HG03045 (cell line): ENCODE measurements around the gene CEP43.

Experiments used
- ATAC-seq: cut with Tn5 transposase; IDR thresholded peaks from one replicate; pipeline ENCODE4 v1.9.1; 2021; ENCODE audit warnings: mild to moderate bottlenecking, moderate library complexity; ENCODE audit not compliant: unreplicated experiment

CEP43 gene, protein sequence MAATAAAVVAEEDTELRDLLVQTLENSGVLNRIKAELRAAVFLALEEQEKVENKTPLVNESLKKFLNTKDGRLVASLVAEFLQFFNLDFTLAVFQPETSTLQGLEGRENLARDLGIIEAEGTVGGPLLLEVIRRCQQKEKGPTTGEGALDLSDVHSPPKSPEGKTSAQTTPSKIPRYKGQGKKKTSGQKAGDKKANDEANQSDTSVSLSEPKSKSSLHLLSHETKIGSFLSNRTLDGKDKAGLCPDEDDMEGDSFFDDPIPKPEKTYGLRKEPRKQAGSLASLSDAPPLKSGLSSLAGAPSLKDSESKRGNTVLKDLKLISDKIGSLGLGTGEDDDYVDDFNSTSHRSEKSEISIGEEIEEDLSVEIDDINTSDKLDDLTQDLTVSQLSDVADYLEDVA

DNA sequence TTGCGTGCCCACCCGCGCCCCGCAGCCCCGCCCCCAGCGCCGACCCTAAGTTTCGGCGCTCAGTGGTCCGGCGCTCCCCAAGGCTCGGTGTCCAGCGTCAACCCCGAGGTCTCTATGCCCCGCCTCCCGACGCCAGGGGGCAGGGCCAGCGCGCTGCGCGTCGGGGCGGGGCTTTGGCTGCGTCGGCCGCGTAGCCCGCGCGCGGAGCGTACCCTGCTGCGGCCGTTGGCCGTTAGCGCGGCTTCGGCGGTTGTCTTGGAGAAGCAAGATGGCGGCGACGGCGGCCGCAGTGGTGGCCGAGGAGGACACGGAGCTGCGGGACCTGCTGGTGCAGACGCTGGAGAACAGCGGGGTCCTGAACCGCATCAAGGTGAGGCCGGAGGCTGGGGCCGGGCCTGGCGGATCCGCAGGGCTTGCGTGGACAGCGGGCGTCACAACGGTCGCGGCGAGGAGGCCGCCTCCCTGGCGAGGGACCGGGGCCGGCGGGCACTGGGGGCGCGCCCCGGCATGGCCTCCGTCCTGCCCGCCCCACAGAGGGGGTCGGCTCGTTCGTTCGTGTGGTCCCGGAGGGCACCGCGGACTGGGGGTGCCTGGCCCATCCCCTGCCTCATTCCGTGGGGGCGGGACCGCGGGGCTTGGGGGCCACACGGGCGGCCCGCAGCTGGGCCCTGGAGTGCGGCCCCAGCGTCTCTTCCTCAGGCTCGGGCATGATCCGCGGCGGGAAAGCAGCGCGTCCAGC lies at the start of gene CEP43:
TSS of gene CEP43 (plus strand) at position 253 of the 739 bp plus-strand sequence. CDS start at position 269, 16 bp downstream.
- ATAC-seq = peak; percentile 89

DNA sequence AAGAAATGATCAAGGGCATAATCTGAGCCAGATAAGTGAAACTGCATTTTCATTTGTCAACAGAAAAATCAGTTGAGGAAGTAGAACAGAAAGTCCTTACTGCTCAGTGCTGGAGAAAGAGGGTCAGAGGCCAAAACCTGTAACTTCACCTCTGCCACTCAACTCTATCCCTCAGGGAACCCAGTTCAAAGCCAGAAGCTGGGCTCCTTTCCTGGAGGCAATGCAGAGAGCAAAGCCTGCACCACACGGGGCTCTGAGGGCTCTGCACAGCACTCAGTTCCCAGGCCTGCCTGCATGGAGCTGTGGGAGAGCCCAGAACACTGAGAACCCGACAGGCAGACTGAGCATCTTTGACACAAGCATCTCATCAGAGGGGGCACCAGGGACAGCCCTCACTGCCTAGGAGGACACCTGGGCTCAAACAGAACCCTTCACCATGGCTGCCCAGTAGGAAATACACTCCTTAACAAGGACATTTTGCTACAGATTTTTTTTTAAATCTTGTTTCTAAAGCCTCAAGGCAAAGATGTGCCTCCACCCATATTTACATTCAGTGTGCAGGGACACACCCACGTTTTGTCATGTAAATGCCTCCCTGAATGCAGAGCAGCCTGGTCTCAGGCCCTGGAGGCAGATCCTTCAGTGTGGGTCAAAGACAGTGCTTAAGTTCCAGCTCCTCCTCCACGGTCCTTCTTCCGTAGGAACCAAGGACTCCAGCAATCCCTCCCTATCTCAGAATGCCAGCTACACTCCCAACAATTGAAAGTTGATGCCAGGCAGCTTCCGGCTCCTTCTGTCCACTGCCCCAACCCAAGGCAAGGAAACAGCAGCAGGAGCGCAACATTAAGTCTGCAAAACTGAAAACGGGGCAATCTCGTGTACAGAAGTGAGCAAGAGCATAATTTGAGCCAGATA lies 49.4 kb upstream of the CEP43 start:
- no peak for ATAC-seq

DNA sequence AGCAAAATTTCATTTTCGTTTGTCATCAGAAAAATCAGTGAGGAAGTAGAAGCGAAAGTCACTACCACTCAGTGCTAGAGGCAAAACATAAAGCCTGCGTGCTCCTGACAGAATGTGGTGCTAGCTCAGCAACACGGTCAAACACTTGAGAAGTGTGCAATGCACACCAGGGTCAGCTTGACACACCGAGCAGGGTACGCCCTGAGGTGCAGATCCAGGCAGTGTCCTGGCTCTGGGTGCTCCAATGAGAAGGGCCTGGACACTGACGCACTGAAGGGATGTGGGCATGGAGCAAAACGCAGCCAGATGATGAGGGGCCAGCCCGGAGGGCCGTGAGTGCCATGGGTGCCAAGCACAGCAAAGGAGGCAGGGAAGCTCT lies 48.8 kb upstream of the CEP43 start:
- ATAC-seq = peak; percentile 34

DNA sequence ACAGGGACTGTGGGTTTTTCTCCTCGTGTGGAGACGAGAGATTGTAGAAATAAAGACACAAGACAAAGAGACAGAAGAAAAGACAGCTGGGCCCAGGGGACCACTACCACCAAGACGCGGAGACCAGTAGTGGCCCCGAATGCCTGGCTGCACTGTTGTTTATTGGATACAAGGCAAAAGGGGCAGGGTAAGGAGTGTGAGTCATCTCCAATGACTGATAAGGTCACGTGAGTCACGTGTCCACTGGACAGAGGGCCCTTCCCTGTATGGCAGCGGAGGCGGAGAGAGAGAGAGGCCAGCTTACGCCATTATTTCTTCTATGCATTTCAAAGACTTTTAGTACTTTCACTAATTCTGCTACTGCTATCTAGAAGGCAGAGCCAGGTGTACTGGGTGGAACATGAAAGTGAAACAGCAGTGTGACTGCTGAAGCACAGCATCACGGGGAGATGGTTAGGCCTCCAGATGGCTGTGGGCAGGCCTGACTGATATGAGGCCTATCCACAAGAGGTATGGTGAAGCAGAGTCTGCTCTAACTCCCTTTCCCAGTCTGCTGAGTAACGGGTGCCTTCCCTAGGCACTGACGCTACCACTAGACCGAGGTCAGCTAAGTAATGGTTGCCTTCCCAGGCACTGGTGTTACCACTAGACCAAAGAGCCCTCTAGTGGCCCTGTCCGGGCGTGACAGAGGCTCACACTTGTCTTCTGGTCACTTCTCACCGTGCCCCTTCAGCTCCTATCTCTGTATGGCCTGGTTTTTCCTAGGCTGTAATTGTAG lies 48.1 kb upstream of the CEP43 start:
- peak; percentile 93 for ATAC-seq

DNA sequence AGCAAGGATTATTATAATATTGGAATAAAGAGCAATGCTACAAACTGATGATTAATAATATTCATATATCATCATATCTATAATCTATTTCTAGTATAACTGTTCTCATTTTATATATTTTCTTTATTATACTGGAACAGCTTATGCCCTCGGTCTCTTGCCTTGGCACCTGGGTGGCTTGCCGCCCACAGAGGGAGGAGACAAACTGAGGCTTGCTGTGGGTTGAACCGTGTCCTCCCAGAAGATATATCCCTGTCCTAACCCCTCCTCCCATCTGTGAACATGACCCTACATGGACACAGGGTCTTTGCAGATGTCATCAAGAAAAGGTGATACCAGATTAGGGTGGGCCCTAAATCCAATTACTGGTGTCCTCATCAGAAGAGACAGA lies 47.5 kb upstream of the CEP43 start:
- no peak for ATAC-seq

DNA sequence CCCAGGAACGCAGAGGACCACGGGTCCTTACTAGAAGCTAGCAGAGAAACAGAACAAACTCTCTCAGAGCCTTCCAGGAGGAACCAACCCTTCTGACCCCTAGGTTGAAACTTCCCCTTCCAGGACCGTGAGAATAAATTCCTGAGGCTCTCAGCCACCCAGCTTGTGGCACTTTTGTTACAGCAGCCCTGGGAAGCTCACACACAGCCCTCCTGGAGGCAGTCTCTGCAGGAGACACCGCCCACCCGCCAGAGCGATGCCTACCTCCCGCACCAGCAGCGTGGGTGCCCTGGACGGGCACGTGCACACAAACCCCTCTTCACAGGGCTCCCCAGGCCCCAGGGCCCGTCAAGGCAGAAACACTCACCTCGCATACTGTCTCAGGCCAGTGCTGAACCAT lies 47.1 kb upstream of the CEP43 start:
- no peak for ATAC-seq

DNA sequence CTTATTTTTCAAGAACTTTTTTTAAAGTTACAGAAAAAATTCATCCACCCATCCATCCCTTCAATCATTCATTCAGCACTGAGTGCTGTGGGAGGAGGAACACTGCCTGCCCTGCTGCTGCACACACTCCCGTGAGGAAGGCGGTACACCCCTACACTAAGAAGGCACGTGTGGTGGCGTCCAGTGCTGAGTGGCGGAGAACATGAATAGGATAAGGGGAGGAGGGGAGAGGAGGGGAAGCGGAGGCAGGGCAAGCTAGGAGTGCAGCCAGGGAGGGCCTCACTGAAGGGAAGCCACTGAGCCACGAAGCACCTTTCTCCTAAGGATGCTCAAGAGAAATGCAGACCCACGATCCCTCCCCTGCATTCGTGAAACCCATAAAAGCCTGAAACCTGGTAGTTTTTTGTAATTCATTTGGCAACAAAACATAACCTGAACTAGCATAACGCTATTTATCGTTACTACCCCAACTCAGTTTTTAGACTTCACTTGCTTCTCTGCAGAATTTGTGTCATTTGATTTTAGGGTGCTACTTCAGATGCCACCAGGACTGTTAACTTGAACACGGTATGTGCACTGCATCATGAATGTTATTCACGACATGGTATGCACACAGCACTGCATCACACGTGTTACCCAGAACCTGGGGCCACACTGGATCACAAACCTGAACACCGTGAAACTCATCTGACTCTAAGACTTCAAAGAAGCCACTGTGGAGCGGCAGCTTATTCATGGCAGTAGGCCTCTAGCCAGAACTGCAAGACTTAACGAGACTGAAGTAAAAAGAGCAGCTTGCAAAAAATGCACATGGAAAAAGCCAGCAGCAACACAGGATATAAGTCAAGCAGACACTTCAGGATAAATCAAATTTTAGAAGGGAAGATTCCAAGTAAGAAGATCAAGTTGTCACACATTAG lies 46.4 kb upstream of the CEP43 start:
- no peak for ATAC-seq

DNA sequence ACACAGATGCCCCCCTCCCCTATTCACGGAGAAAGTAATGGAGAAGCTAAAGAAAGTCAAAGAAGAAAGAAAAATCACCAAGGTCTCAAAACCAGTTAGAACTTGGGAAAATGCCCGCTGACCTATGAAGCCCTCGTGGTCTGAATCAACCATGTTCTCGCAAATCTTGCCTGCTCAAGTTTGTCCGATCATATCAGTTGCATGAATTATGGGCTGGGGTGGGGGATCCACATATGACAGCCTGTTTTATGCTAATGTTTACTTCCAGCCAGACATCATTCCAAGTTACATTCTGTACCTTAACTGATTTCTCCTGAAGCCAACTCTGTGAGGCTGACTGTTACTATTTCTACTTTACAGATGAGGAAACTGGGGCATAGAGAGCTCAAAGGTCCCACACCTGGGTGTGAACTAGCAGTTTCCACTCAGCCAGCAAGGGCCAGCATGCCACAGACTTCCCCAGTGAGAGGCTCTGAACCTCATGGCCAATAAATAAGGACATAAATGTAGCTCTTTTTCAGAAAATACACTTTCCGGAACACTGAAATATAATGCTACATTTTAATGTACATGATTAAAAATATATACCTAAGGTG lies 45.0 kb upstream of the CEP43 start:
- no peak for ATAC-seq

DNA sequence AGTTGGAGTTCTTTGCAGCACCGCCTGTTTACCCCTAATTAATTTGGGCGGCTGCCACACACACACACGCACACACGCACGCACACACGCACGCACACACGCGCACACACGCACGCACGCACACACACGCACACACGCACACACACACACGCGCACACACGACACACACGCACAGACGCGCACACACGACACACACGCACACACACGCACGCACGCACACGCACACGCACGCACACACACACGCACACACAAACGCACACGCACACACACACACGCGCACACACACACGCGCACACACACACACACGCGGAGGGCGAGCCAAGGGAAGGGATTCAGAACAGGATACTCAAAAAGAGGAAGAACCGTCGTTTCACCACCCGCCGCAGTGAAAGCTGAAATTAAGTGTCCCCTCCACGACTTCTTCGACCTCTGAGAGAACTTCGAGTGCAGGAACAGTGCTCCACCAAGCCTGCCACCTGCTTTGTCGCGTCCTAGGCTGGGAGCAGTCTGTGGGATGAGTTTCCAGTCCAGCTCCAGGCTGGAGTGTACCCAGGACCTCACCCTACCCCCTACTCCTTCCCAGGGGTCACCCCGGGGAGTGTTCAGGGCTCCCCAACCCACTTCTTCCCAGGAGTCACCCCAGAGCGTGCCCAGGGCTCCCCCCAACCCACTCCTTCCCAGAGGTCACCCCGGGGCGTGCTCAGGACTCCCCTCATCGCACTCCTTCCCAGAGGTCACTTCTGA lies 43.9 kb upstream of the CEP43 start:
- no peak for ATAC-seq

DNA sequence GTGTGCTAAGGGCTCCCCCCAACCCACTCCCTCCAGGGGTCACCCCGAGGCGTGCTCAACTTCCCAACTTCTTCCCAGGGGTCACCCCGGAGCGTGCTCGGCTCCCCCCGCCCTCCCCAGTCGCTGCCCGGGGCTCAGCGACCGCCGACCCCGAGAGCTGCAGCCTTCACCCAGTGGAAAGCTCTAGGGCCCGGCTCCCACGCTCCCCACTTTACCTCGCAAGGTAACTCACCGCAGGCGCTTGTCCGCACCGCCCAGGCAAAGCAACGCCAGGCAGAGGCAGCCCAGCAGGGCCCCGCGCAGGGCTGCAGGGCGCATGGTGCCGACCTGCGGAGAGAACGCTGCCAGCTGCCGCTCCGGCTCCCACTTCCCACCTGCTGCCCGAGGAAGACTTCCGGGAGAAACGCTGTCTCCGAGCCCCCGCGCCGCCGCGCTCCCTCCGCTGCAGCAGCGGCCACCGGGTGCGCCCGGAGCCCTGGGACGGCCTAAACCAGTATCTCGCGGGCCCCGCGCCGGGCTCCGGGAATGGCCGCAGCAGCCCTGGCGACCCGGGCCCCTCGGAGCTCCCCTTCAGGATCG lies 43.2 kb upstream of the CEP43 start:
- peak; percentile 4 for ATAC-seq

DNA sequence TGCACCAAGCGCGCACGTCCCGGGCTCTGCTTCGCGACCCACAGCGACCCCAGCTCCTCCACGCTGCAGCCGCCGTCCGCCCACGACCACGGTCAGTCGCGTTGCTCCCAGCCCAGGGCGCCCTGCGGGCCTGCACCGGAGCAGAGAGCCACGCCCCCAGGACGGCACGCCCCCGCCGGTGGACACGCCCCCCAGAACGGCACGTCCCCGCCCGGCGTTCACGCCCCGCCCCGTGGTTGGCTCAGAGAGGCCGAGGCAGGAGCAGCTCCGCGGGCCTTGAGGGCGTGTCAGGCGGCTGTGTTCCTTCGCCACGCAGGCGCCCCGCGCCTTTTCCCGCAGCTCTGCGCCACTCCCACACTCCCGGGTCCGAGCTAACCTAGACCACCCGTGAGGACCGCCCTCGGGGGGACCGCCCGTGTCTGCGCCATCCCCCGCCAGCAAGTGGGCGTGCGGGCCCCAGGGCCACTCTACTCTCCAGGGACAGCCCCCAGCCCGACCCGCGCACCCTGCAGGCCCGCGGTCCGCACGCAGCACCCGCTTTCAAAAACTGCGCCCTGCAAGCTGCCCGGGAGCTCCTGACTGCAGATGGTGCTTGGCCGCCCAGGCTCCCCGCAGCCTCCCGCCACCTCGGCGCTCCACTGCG lies 42.6 kb upstream of the CEP43 start, which contains the start of gene RNASET2:
TSS of gene RNASET2 (minus strand) at position 107 of the 643 bp plus-strand sequence. CDS start 368 bp downstream, outside the sequence.
- peak; percentile 75 for ATAC-seq

DNA sequence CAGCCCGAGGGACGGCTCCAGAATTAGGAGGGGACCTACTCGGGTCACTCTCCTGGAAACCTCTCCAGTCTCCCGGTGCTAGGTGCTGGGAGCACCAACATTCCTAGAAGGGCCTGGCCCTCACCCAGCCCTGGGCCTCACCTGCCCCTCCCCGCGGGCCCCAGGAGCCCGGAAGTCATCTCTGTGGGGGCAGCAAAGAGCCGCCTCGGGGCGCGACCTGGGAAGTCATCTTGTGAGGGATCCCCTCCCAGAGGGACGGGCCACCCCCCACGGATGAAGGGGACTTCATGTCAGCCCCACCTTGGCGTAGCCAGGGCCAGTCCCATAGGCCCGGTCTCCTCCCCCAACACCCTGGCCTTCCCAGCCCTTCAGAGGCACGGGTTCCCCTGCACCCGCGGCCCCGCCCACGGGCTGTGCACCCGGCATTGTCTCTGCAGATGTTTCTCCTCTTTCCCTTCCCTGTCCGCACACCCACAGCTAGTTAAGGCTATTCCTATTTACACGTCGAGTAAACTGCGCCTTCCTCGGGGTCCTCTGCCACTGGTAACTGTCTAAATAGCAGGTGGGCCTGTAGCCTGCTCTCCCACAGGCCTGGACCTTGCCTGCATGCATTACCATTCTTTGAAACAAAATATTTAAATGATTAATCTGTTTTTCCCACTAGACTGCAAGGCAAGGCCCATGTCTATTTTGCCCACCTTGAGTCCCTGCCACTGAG lies 42.0 kb upstream of the CEP43 start:
- peak; percentile 44 for ATAC-seq

DNA sequence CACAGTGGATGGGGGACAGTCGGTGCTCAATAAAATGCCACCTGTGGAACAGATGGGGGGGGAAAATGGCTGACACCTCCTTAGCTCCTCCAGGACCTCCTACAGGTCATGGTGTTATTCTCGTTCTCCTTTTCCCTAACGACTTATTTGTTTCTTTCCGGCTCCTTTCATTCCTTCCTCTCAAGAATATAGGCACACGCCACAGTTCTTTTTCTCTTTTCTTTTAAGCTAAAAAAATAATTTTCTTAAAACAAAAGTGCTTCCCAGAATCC lies 41.5 kb upstream of the CEP43 start:
- no peak for ATAC-seq

DNA sequence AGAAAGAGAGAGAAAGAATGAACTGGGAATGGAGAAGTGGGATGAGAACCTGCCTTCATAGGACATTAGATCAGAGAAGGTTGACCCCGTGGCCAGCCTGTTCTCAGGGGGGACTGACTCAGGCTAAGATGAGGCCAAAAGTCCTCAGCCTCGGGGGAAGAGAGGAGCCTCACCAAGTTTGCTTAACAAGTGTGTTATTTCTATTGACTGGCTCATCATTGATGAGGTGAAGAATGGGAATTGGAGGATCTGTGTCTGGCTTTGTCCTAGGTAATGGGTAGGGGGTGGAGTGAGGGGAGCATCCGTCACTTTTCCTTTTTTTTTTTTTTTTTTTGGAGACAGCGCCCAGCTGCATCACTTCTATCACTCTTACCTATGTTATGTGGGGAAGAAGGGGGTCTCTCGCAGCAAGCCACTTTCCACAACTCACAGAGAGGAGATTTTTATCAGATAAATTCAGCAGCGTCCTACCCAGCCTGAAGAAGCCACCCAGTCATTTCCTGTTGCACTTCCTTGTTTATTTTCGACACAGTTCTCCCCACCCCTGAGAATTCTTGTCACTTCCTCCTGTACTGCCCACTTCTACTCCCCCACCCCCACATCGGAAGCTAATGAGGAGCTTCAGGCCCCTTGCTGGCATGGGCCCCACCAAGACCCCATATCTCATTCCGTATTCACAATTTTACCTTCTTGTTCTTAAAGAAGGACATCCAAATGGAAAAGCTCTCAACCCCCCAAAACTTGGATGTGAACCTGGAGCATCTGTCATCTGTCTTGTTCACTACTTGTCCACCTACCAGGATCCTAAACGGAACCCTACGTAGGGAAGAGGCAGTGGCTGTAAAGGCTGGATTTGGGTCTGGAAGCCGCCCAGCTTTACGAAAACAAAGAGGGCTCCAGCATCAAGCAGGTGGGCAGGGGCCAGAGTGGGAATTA lies 40.0 kb upstream of the CEP43 start:
- ATAC-seq = no peak

DNA sequence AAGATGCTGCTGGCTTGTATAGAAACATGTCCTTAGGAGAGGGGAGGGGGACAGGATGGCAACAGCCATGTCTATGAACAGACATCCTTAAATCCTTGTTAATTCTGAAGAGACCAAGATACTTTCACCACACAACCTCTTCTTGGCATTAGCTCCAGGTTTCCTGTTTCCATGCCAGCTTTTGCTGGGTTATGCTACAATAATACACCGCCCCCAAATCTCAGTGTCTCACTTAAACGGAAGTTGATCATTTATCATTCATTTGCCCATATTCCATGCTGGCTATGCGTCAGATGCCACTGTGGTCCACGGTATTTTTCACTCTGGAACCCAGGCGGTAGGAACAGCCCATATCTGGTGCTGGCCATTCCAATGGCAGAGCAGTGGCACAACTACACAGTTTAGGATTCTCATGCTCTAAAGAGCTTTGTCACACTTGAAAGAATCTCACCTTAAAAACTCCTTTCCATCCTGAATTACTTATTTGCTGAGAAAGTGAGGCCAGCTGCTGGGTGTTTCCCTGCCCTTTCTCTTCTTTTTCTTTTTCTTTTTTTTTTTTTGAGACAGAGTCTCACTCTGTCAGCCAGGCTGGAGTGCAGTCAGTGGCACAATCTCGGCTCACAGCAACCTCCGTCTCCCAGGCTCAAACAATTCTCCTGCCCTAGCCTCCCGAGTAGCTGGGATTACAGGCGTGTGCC lies 39.1 kb upstream of the CEP43 start:
- ATAC-seq = no peak
